Measurements from ENCODE around the gene TAF1D.
A peak's percentile ranks its signal among the peaks of the same experiment; 100 is the strongest.
"Not testable (repeated sequence)": the region's sequence is repeated elsewhere in the genome, so short reads cannot be mapped to it uniquely, and the experiment has no call there.

The TAF1D gene

DNA sequence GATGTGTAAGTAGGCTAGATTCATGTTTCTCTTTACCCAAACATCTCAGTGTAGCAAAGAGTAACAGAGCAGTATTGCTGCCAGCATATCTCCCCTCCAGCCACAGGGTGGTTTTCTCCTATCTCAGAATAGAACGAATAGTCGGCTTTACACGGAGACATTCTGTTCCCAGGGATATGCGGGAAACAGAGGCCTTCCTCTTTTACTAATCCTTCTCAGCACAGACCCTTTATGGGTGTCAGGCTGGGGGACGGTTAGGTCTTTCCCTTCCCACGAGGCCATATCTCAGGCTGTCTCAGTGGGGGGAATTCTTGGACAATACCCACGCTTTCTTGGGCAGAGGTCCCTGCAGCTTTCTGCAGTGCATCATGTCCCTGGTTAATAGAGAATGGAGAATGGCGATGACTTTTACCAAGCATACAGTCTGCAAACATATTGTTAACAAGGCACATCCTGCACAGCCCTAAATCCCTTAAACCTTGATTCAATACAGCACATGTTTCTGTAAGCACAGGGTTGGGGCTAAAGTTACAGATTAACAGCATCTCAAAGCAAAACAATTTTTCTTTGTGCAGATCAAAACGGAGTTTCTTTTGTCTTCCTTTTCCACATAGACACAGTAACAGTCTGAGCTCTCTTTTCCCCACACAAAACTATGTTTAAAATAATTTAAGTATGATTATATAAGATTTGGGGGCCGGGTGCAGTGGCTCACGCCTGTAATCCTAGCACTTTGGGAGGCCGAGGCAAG is 3.9 kb upstream of the TAF1D start:
- H3K9ac ChIP-seq (ENCODE audit: low read depth, low read length); H3K36me3 ChIP-seq (ENCODE audit: control insufficient read depth, insufficient read depth, low read length); H3K4me3 ChIP-seq (ENCODE audit: low read depth, low read length); H3K27me3 ChIP-seq (ENCODE audit: control insufficient read depth, insufficient read depth, low read length); H3K4me1 ChIP-seq (ENCODE audit: control insufficient read depth, insufficient read depth, low read length); H3K9me3 ChIP-seq (ENCODE audit: control insufficient read depth, insufficient read depth, low read length): not testable (repeated sequence)

DNA sequence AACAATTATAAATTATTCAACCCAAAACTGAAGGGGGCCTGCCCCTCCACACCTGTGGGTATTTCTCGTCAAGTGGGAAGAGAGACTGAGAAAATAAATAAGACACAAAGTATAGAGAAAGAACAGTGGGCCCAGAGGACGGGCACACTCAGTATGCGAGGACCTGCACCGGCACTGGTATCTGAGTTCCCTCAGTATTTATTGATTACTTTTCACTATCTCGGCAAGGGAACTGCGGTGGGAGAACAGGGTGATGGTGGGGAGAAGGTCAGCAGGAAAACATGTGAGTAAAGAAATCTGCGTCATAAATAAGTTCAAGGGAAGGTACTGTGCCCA is 3.3 kb upstream of the TAF1D start:
- Histone ChIP-seq H3K27me3 (ENCODE audit: control insufficient read depth, insufficient read depth, low read length) (no peaks in the 10 kb centered on the region), H3K4me1 (ENCODE audit: control insufficient read depth, insufficient read depth, low read length) (no peaks in the 10 kb centered on the region), H3K9ac (ENCODE audit: low read depth, low read length) (no peak overlapping the region), H3K4me3 (ENCODE audit: low read depth, low read length) (no peak overlapping the region), H3K36me3 (ENCODE audit: control insufficient read depth, insufficient read depth, low read length) (peaks cover 8% of the 10 kb centered on the region), H3K9me3 (ENCODE audit: control insufficient read depth, insufficient read depth, low read length) (no peaks in the 10 kb centered on the region)

DNA sequence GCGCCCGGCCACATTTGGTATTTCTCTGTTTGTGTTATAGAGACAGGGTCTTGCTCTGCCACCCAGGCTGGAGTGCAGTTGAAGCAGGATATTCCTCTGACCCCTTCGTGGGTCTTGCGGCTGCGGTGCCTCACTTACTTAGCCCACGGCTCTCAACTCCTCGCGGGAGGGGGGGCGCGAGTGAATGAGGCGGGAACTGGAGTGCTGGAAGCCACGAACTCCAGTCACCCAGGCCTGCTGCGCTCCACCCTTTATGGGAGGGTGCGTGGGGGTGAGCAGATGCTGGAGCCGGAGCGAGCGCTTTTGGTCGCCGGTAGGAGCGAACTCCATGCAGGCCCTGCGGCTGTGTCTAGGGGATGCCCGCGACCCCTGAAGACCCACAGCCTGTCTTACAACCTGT is 2.0 kb upstream of the TAF1D start:
- Histone ChIP-seq H3K36me3 (ENCODE audit: control insufficient read depth, insufficient read depth, low read length) (peaks cover 16% of the 10 kb centered on the region), H3K27me3 (ENCODE audit: control insufficient read depth, insufficient read depth, low read length) (no peaks in the 10 kb centered on the region), H3K9me3 (ENCODE audit: control insufficient read depth, insufficient read depth, low read length) (no peaks in the 10 kb centered on the region), H3K4me3 (ENCODE audit: low read depth, low read length) (no peak overlapping the region), H3K4me1 (ENCODE audit: control insufficient read depth, insufficient read depth, low read length) (peaks cover 7% of the 10 kb centered on the region), H3K9ac (ENCODE audit: low read depth, low read length) (no peak overlapping the region)

DNA sequence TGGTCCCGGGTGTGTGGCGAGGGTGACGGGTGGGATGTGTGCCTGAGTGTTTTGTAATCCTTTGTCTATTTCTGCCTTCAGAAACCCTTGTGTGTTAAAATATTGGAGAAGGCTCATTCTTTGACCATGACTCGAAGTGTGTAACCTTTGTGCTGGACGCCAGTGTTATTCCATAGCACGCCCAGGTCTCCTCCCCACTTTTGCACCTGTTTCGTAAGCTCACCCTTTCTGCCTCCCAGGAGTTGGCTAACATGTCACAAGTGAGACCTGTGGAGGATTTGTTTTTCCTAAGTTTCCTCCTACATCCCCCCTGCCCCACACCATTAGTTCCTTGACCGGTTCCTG is 559 bp upstream of the TAF1D start:
- H3K36me3 ChIP-seq (ENCODE audit: control insufficient read depth, insufficient read depth, low read length): peaks cover 27% of the 10 kb centered on the region
- H3K9ac ChIP-seq (ENCODE audit: low read depth, low read length): peak overlapping the region; percentile 74
- H3K9me3 ChIP-seq (ENCODE audit: control insufficient read depth, insufficient read depth, low read length): no peaks in the 10 kb centered on the region
- peaks cover 14% of the 10 kb centered on the region for H3K4me1 ChIP-seq (ENCODE audit: control insufficient read depth, insufficient read depth, low read length)
- H3K4me3 ChIP-seq (ENCODE audit: low read depth, low read length): peak overlapping the region; percentile 88
- H3K27me3 ChIP-seq (ENCODE audit: control insufficient read depth, insufficient read depth, low read length): no peaks in the 10 kb centered on the region

DNA sequence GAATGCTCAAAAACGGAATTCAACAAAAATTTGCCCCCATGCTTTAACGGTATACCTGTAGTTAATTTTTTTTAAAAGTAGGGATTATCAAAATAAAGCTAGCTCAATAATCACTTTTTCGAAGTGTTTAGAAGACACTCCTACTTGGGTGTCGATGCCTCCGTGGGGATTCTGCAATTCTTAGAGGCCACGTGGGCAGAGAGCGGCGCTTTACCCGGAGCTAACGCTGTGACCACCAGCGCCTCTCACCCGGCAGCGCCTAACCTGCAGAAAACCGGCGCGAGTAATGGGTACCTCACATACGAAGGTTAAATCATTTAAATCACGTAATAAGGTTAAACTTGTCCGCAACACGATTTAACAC is 583 bp downstream of the TAF1D start:
- H3K9me3 ChIP-seq (ENCODE audit: control insufficient read depth, insufficient read depth, low read length): no peaks in the 10 kb centered on the region
- H3K36me3 ChIP-seq (ENCODE audit: control insufficient read depth, insufficient read depth, low read length): peaks cover 30% of the 10 kb centered on the region
- H3K9ac ChIP-seq (ENCODE audit: low read depth, low read length): peak overlapping the region; percentile 97
- peaks cover 14% of the 10 kb centered on the region for H3K4me1 ChIP-seq (ENCODE audit: control insufficient read depth, insufficient read depth, low read length)
- H3K4me3 ChIP-seq (ENCODE audit: low read depth, low read length): peak overlapping the region; percentile 88
- H3K27me3 ChIP-seq (ENCODE audit: control insufficient read depth, insufficient read depth, low read length): no peaks in the 10 kb centered on the region

DNA sequence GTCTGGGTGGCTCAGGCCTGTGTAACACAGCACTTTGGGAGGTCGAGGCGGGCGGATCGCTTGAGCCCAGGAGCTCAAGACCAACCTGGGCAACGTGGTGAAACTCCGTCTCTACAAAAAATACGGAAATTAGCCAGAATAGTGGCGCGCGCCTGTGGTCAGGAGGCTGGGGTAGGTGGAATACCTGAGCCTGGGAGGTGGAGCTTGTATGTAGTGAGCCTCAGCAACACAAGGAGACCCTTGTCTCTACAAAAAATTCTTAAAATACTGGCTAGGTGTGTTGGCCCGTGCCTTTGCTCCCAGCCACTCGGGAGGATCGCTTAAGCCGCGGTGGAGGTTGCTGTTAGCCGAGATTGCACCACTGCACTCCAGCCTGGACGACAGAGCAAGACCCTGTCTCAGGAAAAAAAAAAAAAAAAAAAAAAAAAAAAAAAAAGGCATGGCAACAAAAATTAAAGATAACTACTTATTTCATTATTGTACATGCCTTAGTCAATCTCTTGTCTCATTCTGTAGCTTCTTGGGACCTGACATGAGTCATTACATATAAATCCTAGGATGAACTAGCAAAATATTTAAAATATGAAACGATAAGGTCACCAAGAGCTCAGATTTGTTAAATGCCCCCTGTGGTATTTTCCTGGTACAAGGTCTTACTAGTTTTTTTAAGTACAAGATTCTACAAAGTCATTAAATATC is 1.1 kb downstream of the TAF1D start:
- Histone ChIP-seq H3K27me3 (ENCODE audit: control insufficient read depth, insufficient read depth, low read length) (no peaks in the 10 kb centered on the region), H3K9ac (ENCODE audit: low read depth, low read length) (peak overlapping the region; percentile 97), H3K4me1 (ENCODE audit: control insufficient read depth, insufficient read depth, low read length) (peaks cover 14% of the 10 kb centered on the region), H3K4me3 (ENCODE audit: low read depth, low read length) (peak overlapping the region; percentile 88), H3K9me3 (ENCODE audit: control insufficient read depth, insufficient read depth, low read length) (no peaks in the 10 kb centered on the region), H3K36me3 (ENCODE audit: control insufficient read depth, insufficient read depth, low read length) (peaks cover 34% of the 10 kb centered on the region)

DNA sequence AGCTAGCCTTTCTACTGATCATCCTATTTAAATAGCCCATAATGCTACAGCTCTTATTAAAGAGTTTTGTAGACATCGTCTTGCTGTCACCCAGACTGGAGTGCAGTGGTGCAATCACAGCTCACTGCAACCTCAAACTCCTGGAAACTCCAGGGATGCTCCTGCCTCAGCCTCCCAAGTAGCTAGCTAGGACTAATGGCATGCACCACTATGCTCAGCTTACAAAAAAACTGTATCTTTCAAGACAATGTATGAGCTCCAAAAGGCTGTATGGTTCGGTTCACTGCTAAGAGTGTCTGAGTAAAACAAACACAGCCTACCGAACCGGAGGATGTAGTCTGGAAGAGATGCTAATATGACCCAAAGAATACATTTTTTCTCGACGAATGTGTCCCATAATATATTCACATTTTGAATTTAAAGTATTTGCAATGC is 2.6 kb downstream of the TAF1D start:
- Histone ChIP-seq H3K4me1 (ENCODE audit: control insufficient read depth, insufficient read depth, low read length) (peaks cover 14% of the 10 kb centered on the region), H3K9ac (ENCODE audit: low read depth, low read length) (peak overlapping the region; percentile 97), H3K9me3 (ENCODE audit: control insufficient read depth, insufficient read depth, low read length) (no peaks in the 10 kb centered on the region), H3K36me3 (ENCODE audit: control insufficient read depth, insufficient read depth, low read length) (peaks cover 43% of the 10 kb centered on the region), H3K4me3 (ENCODE audit: low read depth, low read length) (peak overlapping the region; percentile 88), H3K27me3 (ENCODE audit: control insufficient read depth, insufficient read depth, low read length) (no peaks in the 10 kb centered on the region)

DNA sequence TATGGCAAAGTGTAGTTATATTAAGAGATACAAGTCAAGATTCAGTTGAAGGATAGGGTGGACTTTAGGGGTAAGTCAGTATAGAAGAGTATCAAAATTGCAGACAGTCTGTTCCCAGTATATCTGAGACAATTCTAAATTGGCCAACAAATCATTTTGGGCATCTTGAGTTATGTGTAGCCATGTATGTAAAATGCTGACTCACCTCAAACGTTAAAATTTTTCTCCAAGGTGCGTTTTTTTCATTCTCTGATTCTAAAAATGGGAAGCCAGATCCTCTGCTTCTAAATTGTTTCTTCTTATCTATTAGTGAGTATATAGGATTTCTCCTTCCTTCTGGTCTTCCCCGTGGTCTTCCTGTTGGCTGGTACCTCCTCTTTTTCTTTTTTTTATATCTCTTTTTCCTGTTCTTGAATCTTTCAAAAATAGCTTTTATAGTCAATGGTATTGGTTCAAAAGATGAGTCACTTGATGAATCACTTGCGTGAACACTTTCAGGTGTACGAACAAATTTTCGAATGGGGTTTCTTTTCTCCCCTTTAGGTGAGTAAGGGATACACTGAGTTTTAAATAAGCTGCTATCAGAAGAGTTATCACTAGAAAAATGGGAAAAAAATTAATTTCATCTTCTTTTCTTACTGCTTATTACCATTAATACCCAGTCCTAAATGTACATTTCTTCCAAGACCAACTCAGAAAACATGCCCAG is 3.2 kb downstream of the TAF1D start:
- peaks cover 14% of the 10 kb centered on the region for H3K4me1 ChIP-seq (ENCODE audit: control insufficient read depth, insufficient read depth, low read length)
- H3K27me3 ChIP-seq (ENCODE audit: control insufficient read depth, insufficient read depth, low read length): no peaks in the 10 kb centered on the region
- no peaks in the 10 kb centered on the region for H3K9me3 ChIP-seq (ENCODE audit: control insufficient read depth, insufficient read depth, low read length)
- peak overlapping the region; percentile 88 for H3K4me3 ChIP-seq (ENCODE audit: low read depth, low read length)
- peaks cover 43% of the 10 kb centered on the region for H3K36me3 ChIP-seq (ENCODE audit: control insufficient read depth, insufficient read depth, low read length)
- peak overlapping the region; percentile 62 for H3K9ac ChIP-seq (ENCODE audit: low read depth, low read length)

DNA sequence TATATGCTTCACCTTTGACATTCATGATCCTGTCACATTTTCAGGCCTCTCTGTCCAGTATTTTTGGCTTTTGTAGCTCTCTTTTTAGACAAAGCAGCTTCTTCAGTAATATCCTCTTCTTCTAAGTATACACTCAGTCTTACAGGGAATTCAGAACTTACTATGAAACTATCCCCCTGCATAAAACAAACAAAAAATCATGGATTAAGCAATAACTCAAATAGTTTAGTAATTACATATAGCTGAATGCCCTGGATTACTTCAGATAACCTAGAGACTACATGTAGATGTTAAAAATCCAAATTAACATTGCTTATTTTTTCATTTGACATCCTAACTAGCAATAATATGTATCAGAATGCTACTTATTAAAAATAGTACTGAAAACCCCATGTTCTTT is 5.2 kb downstream of the TAF1D start:
- Histone ChIP-seq H3K4me3 (ENCODE audit: low read depth, low read length) (no peak overlapping the region), H3K27me3 (ENCODE audit: control insufficient read depth, insufficient read depth, low read length) (no peaks in the 10 kb centered on the region), H3K9ac (ENCODE audit: low read depth, low read length) (no peak overlapping the region), H3K9me3 (ENCODE audit: control insufficient read depth, insufficient read depth, low read length) (no peaks in the 10 kb centered on the region), H3K36me3 (ENCODE audit: control insufficient read depth, insufficient read depth, low read length) (peaks cover 57% of the 10 kb centered on the region), H3K4me1 (ENCODE audit: control insufficient read depth, insufficient read depth, low read length) (peaks cover 14% of the 10 kb centered on the region)

DNA sequence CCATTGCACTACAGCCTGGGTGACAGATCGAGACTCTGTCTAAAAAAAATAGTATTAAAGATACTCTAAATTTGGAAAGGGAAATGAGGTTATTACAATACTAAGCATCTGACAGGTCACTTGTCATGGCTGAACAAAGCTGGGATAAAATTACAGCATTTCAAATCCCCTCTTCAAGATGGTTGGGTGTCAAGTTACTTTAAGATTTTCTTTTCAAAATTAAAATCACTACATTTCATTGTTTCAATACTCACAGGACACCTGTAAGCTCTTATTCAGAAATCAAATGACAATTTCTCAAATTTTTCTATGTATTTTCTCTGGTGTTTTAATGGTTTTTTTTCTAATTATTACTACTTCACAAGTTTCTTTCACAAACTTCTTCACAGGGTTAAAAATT is 5.7 kb downstream of the TAF1D start:
- no peak overlapping the region for H3K4me3 ChIP-seq (ENCODE audit: low read depth, low read length)
- H3K36me3 ChIP-seq (ENCODE audit: control insufficient read depth, insufficient read depth, low read length): peaks cover 58% of the 10 kb centered on the region
- H3K9ac ChIP-seq (ENCODE audit: low read depth, low read length): no peak overlapping the region
- no peaks in the 10 kb centered on the region for H3K9me3 ChIP-seq (ENCODE audit: control insufficient read depth, insufficient read depth, low read length)
- peaks cover 14% of the 10 kb centered on the region for H3K4me1 ChIP-seq (ENCODE audit: control insufficient read depth, insufficient read depth, low read length)
- no peaks in the 10 kb centered on the region for H3K27me3 ChIP-seq (ENCODE audit: control insufficient read depth, insufficient read depth, low read length)

DNA sequence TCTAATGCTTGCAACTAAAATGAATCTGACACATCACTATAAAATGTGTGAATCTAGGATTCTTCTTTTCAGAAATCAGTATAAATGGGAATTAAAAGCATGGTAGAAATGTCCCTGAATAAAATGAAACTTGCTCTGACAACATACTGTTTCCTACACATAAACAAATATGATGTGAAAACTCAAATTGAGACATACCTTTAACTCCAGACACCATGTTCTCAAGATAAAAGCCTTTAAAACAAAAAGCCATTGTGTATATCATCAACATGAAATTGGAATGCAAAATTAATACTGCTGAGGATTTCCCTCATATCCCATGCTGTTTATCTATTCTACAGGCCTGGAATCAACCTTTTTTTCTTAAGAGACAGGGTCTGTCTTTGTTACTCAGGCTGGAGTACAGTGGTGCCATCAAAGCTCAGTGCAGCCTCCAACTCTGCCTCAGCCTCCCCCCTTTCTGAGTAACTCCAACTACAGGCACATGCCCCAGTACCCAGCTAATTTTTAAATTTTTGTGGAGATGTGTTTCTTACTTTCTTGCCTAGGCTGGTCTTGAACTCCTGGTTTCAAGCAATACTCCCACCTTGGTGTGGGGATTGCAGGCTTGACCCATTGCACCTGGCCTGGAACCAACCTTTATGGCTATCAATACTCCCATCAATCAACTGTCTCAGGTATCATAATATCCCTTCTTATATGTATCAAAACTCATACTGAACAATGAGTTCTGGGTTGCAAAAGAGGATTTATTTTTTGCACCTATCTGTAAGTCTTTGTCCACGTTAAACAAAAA is 6.7 kb downstream of the TAF1D start:
- no peaks in the 10 kb centered on the region for H3K27me3 ChIP-seq (ENCODE audit: control insufficient read depth, insufficient read depth, low read length)
- H3K36me3 ChIP-seq (ENCODE audit: control insufficient read depth, insufficient read depth, low read length): peaks cover 61% of the 10 kb centered on the region
- peaks cover 14% of the 10 kb centered on the region for H3K4me1 ChIP-seq (ENCODE audit: control insufficient read depth, insufficient read depth, low read length)
- no peak overlapping the region for H3K4me3 ChIP-seq (ENCODE audit: low read depth, low read length)
- peak overlapping the region; percentile 12 for H3K9ac ChIP-seq (ENCODE audit: low read depth, low read length)
- no peaks in the 10 kb centered on the region for H3K9me3 ChIP-seq (ENCODE audit: control insufficient read depth, insufficient read depth, low read length)
